Adipose tissue (tissue), 3 donors: ENCODE data around the gene ATP2A3. TPM values are rescaled to one million over a fixed set of nuclear protein-coding genes. Genes with fewer than 3 reads are reported as not detected.
"Not testable (repeated sequence)": the region's sequence is repeated elsewhere in the genome, so short reads cannot be mapped to it uniquely, and the experiment has no call there.

Experiments
- H3K27ac ChIP-seq: one replicate; pipeline ENCODE4 v1.5.1; 2013; ENCODE audit warnings: low read depth, low read length
- WGBS, 3 donors: extraction: QIAGEN DNeasy Blood & Tissue Kit; methylation state at CpG; one replicate each; pipeline ENCODE4 v1.1.7; 2013; 5-methylcytosine and 5-hydroxymethylcytosine counted together
- polyA plus RNA-seq, 3 donors: library from polyadenylated mRNA; stranded (reverse); fragments of 200-250 nt; gene quantifications; one replicate each; pipeline ENCODE4 v1.2.3, GENCODE V29; 2013
- donor health status: healthy with polysubstance abuse.
- donor health status: Bipolar disorder and iron deficiency.
- donor health status: healthy.

The ATP2A3 gene
- polyA plus RNA-seq, 3 donors = 10.5 to 17.4 (median 13.6) TPM

GRCh38 chr17:3993493-3994220, 29.4 kb upstream of the ATP2A3 start:
- 59 to 91% (median 80%) methylated on average over 8 of the region's 8 CpGs for WGBS, 3 donors
- H3K27ac ChIP-seq = no peak overlapping the region

- H3K27ac ChIP-seq = no peak overlapping the region
- WGBS, 3 donors = 74 to 92% (median 81%) methylated on average over 5 of the region's 5 CpGs
Observed at GRCh38 chr17:3992370-3992769, 28.1 kb upstream of the ATP2A3 start.

- not testable (repeated sequence) for H3K27ac ChIP-seq
- 84 to 92% (median 86%) methylated on average over 3 of the region's 3 CpGs for WGBS, 3 donors
Observed at GRCh38 chr17:3991699-3992098, 27.5 kb upstream of the ATP2A3 start.

- H3K27ac ChIP-seq = no peak overlapping the region
- 91 to 95% (median 93%) methylated on average over 12 of the region's 12 CpGs for WGBS, 3 donors
Observed at GRCh38 chr17:3990386-3991127, 26.3 kb upstream of the ATP2A3 start.

GRCh38 chr17:3989041-3989886, 25.0 kb upstream of the ATP2A3 start:
- 85 to 91% (median 90%) methylated on average over 24 of the region's 24 CpGs for WGBS, 3 donors
- no peak overlapping the region for H3K27ac ChIP-seq

- 59 to 72% (median 62%) methylated on average over 4 of the region's 4 CpGs for WGBS, 3 donors
- H3K27ac ChIP-seq = no peak overlapping the region
Observed at GRCh38 chr17:3988297-3989040, 24.2 kb upstream of the ATP2A3 start.

- H3K27ac ChIP-seq = no peak overlapping the region
- 83 to 94% (median 87%) methylated on average over 6 to 8 of the region's 8 CpGs for WGBS, 3 donors
Observed at GRCh38 chr17:3986939-3987335, 22.7 kb upstream of the ATP2A3 start.

- no peak overlapping the region for H3K27ac ChIP-seq
- 48 to 63% (median 51%) methylated on average over 16 of the region's 16 CpGs for WGBS, 3 donors
Observed at GRCh38 chr17:3986270-3986938, 22.2 kb upstream of the ATP2A3 start.

- WGBS, 3 donors = 45 to 52% (median 49%) methylated on average over 14 of the region's 14 CpGs
- H3K27ac ChIP-seq = no peak overlapping the region
Observed at GRCh38 chr17:3985846-3986245, 21.6 kb upstream of the ATP2A3 start.

GRCh38 chr17:3983606-3984484, 19.6 kb upstream of the ATP2A3 start:
- 65 to 86% (median 67%) methylated on average over 18 of the region's 18 CpGs for WGBS, 3 donors
- no peak overlapping the region for H3K27ac ChIP-seq

GRCh38 chr17:3982541-3983017, 18.3 kb upstream of the ATP2A3 start:
- 89 to 95% (median 90%) methylated on average over 8 of the region's 8 CpGs for WGBS, 3 donors
- H3K27ac ChIP-seq = no peak overlapping the region

GRCh38 chr17:3982113-3982512, 17.9 kb upstream of the ATP2A3 start:
- no peak overlapping the region for H3K27ac ChIP-seq
- 89 to 95% (median 94%) methylated on average over 21 of the region's 21 CpGs for WGBS, 3 donors

GRCh38 chr17:3981455-3981854, 17.2 kb upstream of the ATP2A3 start:
- WGBS, 3 donors = 86 to 91% (median 89%) methylated on average over 23 of the region's 23 CpGs
- no peak overlapping the region for H3K27ac ChIP-seq

- WGBS, 3 donors = 78 to 85% (median 79%) methylated on average over 19 of the region's 19 CpGs
- H3K27ac ChIP-seq = no peak overlapping the region
Observed at GRCh38 chr17:3980381-3981014, 16.3 kb upstream of the ATP2A3 start.

- H3K27ac ChIP-seq = no peak overlapping the region
- WGBS, 3 donors = 95 to 98% (median 97%) methylated on average over 4 of the region's 4 CpGs
Observed at GRCh38 chr17:3979290-3979611, 15.0 kb upstream of the ATP2A3 start.

GRCh38 chr17:3978421-3979289, 14.4 kb upstream of the ATP2A3 start:
- WGBS, 3 donors = 65 to 84% (median 74%) methylated on average over 6 of the region's 6 CpGs
- no peak overlapping the region for H3K27ac ChIP-seq
